Osteoblast (primary cell): Measurements from ENCODE around the gene THAP5. TPM values are rescaled to one million over a fixed set of nuclear protein-coding genes. Genes with fewer than 3 reads are reported as not detected.

Experiments
- DNase-seq: peaks from one replicate; pipeline ENCODE4 v3.0.0; 2011; ENCODE audit warnings: low spot score, mixed read lengths; ENCODE audit not compliant: insufficient read length; ENCODE audit errors: missing footprints
- H2AFZ ChIP-seq: 2 replicates; pipeline ENCODE4 v1.6.0; 2011; ENCODE audit warnings: mild to moderate bottlenecking, low read length
- H3K27ac ChIP-seq: 2 replicates; pipeline ENCODE4 v1.5.1; 2011; ENCODE audit warnings: mild to moderate bottlenecking, low read depth, low read length, moderate library complexity
- H3K27me3 ChIP-seq: 2 replicates; pipeline ENCODE4 v1.6.0; 2012; ENCODE audit warnings: mild to moderate bottlenecking, control low read depth, inconsistent platforms, low read length, moderate library complexity; ENCODE audit not compliant: insufficient read depth
- H3K36me3 ChIP-seq: 2 replicates; pipeline ENCODE4 v1.5.1; 2011; ENCODE audit warnings: mild to moderate bottlenecking, low read length, control low read depth, moderate library complexity; ENCODE audit not compliant: insufficient read depth
- H3K4me1 ChIP-seq: 2 replicates; pipeline ENCODE4 v1.5.1; 2011; ENCODE audit warnings: mild to moderate bottlenecking, low read length, control low read depth, moderate library complexity; ENCODE audit not compliant: insufficient read depth
- H3K4me2 ChIP-seq: 2 replicates; pipeline ENCODE4 v1.6.0; 2011; ENCODE audit warnings: mild to moderate bottlenecking, low read length; ENCODE audit not compliant: insufficient read depth
- H3K4me3 ChIP-seq: fragments of 200-600 bp; sonication (generic); 3 replicates; pipeline ENCODE4 v1.5.1; 2012; ENCODE audit warnings: mild to moderate bottlenecking, low read length, inconsistent platforms; ENCODE audit not compliant: insufficient read depth
- H3K79me2 ChIP-seq: 2 replicates; pipeline ENCODE4 v1.6.0; 2012; ENCODE audit warnings: mild to moderate bottlenecking, low read length, control low read depth, inconsistent platforms; ENCODE audit not compliant: insufficient read depth
- H3K9me3 ChIP-seq: 2 replicates; pipeline ENCODE4 v1.5.1; 2011; ENCODE audit warnings: low read depth, low read length, control low read depth
- H4K20me1 ChIP-seq: 2 replicates; pipeline ENCODE4 v1.6.0; 2012; ENCODE audit warnings: mild to moderate bottlenecking, low read length, control low read depth; ENCODE audit not compliant: insufficient read depth
- CTCF ChIP-seq: IDR thresholded peaks from 2 replicates; pipeline ENCODE4 v1.5.1; 2011; ENCODE audit warnings: mild to moderate bottlenecking, low read depth, low read length, moderate library complexity; ENCODE audit errors: extremely low read depth
- total RNA-seq: library from RNA; depleted of rRNA; stranded (reverse); fragments of >200 nt; gene quantifications from 2 replicates; pipeline ENCODE4 v1.2.3, GENCODE V29; 2012

THAP5 gene
- total RNA-seq, 1 donor, result 25.7 TPM

- Histone ChIP-seq H3K4me2 (no peak overlapping the region), H3K36me3 (no peaks in the 10 kb centered on the region), H3K4me1 (no peaks in the 10 kb centered on the region), H3K79me2 (no peaks in the 10 kb centered on the region), H3K4me3 (no peak overlapping the region), H4K20me1 (no peaks in the 10 kb centered on the region), H3K27me3 (no peaks in the 10 kb centered on the region), H3K9me3 (no peaks in the 10 kb centered on the region), H3K27ac (no peak overlapping the region), H2AFZ (no peak overlapping the region)
- no peak for DNase-seq
- TF ChIP-seq CTCF, result no peak
Measured at GRCh38 chr7:108537229-108537628, 32.3 kb downstream of the THAP5 start.

GRCh38 chr7:108535744-108536143, 33.8 kb downstream of the THAP5 start:
- DNase-seq, result no peak
- no peak for TF ChIP-seq CTCF
- no peaks in the 10 kb centered on the region for H3K79me2 ChIP-seq
- no peak overlapping the region for H3K4me2 ChIP-seq
- no peaks in the 10 kb centered on the region for H3K36me3 ChIP-seq
- H3K27me3 ChIP-seq, result no peaks in the 10 kb centered on the region
- H3K4me3 ChIP-seq, result no peak overlapping the region
- H3K27ac ChIP-seq, result no peak overlapping the region
- H3K9me3 ChIP-seq, result no peaks in the 10 kb centered on the region
- no peaks in the 10 kb centered on the region for H3K4me1 ChIP-seq
- no peaks in the 10 kb centered on the region for H4K20me1 ChIP-seq
- no peak overlapping the region for H2AFZ ChIP-seq

DNA sequence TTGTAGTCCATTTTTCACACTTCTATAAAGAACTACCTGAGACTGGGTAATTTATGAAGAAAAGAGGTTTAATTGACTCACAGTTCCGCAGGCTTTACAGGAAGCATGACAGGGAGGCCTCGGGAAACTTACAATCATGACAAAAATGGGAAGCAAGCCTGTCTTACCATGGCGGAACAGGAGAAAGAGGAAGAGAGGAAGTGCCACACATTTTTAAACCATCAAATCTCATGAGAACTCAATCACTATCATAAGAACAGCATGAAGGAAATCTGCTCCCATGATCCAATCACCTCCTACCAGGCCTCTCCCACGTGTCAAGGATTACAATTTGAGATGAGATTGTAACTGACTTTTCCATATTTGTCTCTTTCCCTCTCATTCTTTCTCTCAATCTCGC, 34.2 kb downstream of the THAP5 start:
- H3K4me3 ChIP-seq, result no peak overlapping the region
- H3K4me2 ChIP-seq, result no peak overlapping the region
- H3K9me3 ChIP-seq, result no peaks in the 10 kb centered on the region
- no peaks in the 10 kb centered on the region for H3K27me3 ChIP-seq
- no peaks in the 10 kb centered on the region for H3K4me1 ChIP-seq
- no peaks in the 10 kb centered on the region for H3K36me3 ChIP-seq
- H2AFZ ChIP-seq, result no peak overlapping the region
- H3K27ac ChIP-seq, result no peak overlapping the region
- no peak for DNase-seq
- H3K79me2 ChIP-seq, result no peaks in the 10 kb centered on the region
- no peaks in the 10 kb centered on the region for H4K20me1 ChIP-seq
- no peak for TF ChIP-seq CTCF

- H3K79me2 ChIP-seq, result no peaks in the 10 kb centered on the region
- H3K27ac ChIP-seq, result no peak overlapping the region
- no peak for TF ChIP-seq CTCF
- H2AFZ ChIP-seq, result no peak overlapping the region
- no peaks in the 10 kb centered on the region for H4K20me1 ChIP-seq
- no peak for DNase-seq
- H3K9me3 ChIP-seq, result no peaks in the 10 kb centered on the region
- H3K36me3 ChIP-seq, result no peaks in the 10 kb centered on the region
- no peak overlapping the region for H3K4me3 ChIP-seq
- no peaks in the 10 kb centered on the region for H3K27me3 ChIP-seq
- no peaks in the 10 kb centered on the region for H3K4me1 ChIP-seq
- no peak overlapping the region for H3K4me2 ChIP-seq
Measured at GRCh38 chr7:108533712-108534111, 35.8 kb downstream of the THAP5 start.
